B cell (primary cell): Measurements from ENCODE around the gene MRTFB. TPM values are rescaled to one million over a fixed set of nuclear protein-coding genes. Genes with fewer than 3 reads are reported as not detected.

Source experiments
- ATAC-seq: fragments of 200-7000 bp; cut with Tn5 transposase; one replicate; pipeline ENCODE4 v1.10.0; 2021; ENCODE audit warnings: low read depth, mild to moderate bottlenecking, moderate number of reproducible peaks, moderate library complexity
- CTCF ChIA-PET: fragments of 350-600 bp; sonication (Branson Sonifier 250); formaldehyde crosslinking; loops from one replicate; lab custom pipeline; 2021; ENCODE audit warnings: antibody characterized with exemption, inconsistent platforms; lab: Charles Lee
- POLR2A ChIA-PET: fragments of 350-600 bp; sonication (Branson Sonifier 250); formaldehyde crosslinking; loops from one replicate; lab custom pipeline; 2021; ENCODE audit warnings: antibody characterized with exemption; lab: Charles Lee
- DNase-seq: peaks from one replicate; pipeline ENCODE4 v3.0.0; 2013
- H2AFZ ChIP-seq: 2 replicates; pipeline ENCODE4 v1.6.1; 2012; ENCODE audit warnings: mild to moderate bottlenecking, low read depth, low read length; ENCODE audit not compliant: insufficient read depth, poor library complexity, severe bottlenecking
- H3K27ac ChIP-seq, 2 donors: 1 replicate in 1 of 2; 2 replicates in 1 of 2; pipeline ENCODE4 v1.5.1; 2012 to 2013; ENCODE audit warnings: low read length in 2 of 2, mild to moderate bottlenecking in 2 of 2, moderate library complexity in 1 of 2
- H3K27me3 ChIP-seq, 4 experiments: fragments of 200-600 bp in 1 of 4; sonication (generic) in 1 of 4; replicated peaks in 1 of 4; 1 replicate in 2 of 4; 2 replicates in 2 of 4; pipeline versions ENCODE4 v1.6.1 to v1.7.0; 2013 to 2016; ENCODE audit warnings: low read length in 3 of 4, mild to moderate bottlenecking in 2 of 4, mixed read lengths in 1 of 4, moderate library complexity in 1 of 4; ENCODE audit not compliant: insufficient read depth in 4 of 4, control insufficient read depth in 3 of 4; ENCODE audit errors: control extremely low read depth in 1 of 4
- H3K36me3 ChIP-seq, 2 experiments: replicated peaks in 1 of 2; 1 replicate in 1 of 2; 2 replicates in 1 of 2; pipeline versions ENCODE4 v1.6.1 to v1.7.1; 2013; ENCODE audit warnings: low read length in 1 of 2; ENCODE audit not compliant: insufficient read depth in 2 of 2, control insufficient read depth in 1 of 2; ENCODE audit errors: control extremely low read depth in 1 of 2, extremely low read depth in 1 of 2
- H3K4me1 ChIP-seq, 2 donors: fragments of 200-600 bp in 1 of 2; sonication (generic) in 1 of 2; 1 replicate in 1 of 2; 2 replicates in 1 of 2; pipeline versions ENCODE4 v1.5.1 to v1.6.1; 2013 to 2017; ENCODE audit warnings: low read length in 2 of 2; ENCODE audit not compliant: control insufficient read depth in 2 of 2, insufficient read depth in 2 of 2
- H3K4me2 ChIP-seq: replicated peaks from 2 replicates; pipeline ENCODE3; 2012; ENCODE audit warnings: mild to moderate bottlenecking, low read depth, low read length; ENCODE audit not compliant: poor library complexity, severe bottlenecking
- H3K4me3 ChIP-seq, 5 experiments: fragments of 200-600 bp in 1 of 5; sonication (generic) in 1 of 5; 1 replicate in 3 of 5; 2 replicates in 2 of 5; pipeline versions ENCODE4 v1.5.1 to v1.7.0; 2011 to 2016; ENCODE audit warnings: low read length in 4 of 5, mild to moderate bottlenecking in 4 of 5, low read depth in 2 of 5, control low read depth in 1 of 5, moderate library complexity in 1 of 5; ENCODE audit not compliant: insufficient read depth in 1 of 5; ENCODE audit errors: control extremely low read depth in 1 of 5, extremely low read depth in 1 of 5
- H3K79me2 ChIP-seq: fragments of 200-600 bp; sonication (generic); one replicate; pipeline ENCODE4 v1.6.0; 2016; ENCODE audit warnings: low read length; ENCODE audit not compliant: control insufficient read depth, insufficient read depth
- H3K9ac ChIP-seq: fragments of 200-600 bp; sonication (generic); 2 replicates; pipeline ENCODE4 v1.6.1; 2017; ENCODE audit warnings: mild to moderate bottlenecking, low read length, moderate library complexity
- H3K9me3 ChIP-seq, 3 donors: one replicate each; pipeline versions ENCODE4 v1.6.1 to v1.7.1; 2013; ENCODE audit warnings: low read length in 2 of 3; ENCODE audit not compliant: control insufficient read depth in 2 of 3, insufficient read depth in 1 of 3; ENCODE audit errors: control extremely low read depth in 1 of 3
- H4K20me1 ChIP-seq: 2 replicates; pipeline ENCODE4 v1.6.0; 2012; ENCODE audit warnings: mild to moderate bottlenecking, low read length; ENCODE audit not compliant: insufficient read depth, control insufficient read depth, poor library complexity, severe bottlenecking
- H3K27ac Mint-ChIP-seq: one replicate; pipeline ENCODE4 v1.8.0; 2021; ENCODE audit warnings: mixed read lengths
- H3K27me3 Mint-ChIP-seq: one replicate; pipeline ENCODE4 v1.8.0; 2021; ENCODE audit warnings: mixed read lengths
- H3K4me1 Mint-ChIP-seq: one replicate; pipeline ENCODE4 v1.8.0; 2021; ENCODE audit warnings: mixed read lengths
- H3K4me3 Mint-ChIP-seq: one replicate; pipeline ENCODE4 v1.8.0; 2021; ENCODE audit warnings: mixed read lengths
- H3K9me3 Mint-ChIP-seq: one replicate; pipeline ENCODE4 v1.8.0; 2022; ENCODE audit warnings: mixed read lengths; ENCODE audit not compliant: insufficient read depth
- CTCF ChIP-seq: fragments of 200-600 bp; IDR thresholded peaks from one replicate; pipeline ENCODE4 v1.8.0; 2022; ENCODE audit warnings: antibody characterized with exemption, mild to moderate bottlenecking
- EZH2 ChIP-seq: IDR thresholded peaks from 2 replicates; pipeline ENCODE4 v1.6.1; 2012; ENCODE audit warnings: borderline replicate concordance, low read depth, mild to moderate bottlenecking, moderate library complexity, low read length; ENCODE audit not compliant: insufficient read depth, poor library complexity, severe bottlenecking
- WGBS: methylation state at CpG from one replicate; pipeline ENCODE4 v1.1.5; 2013; ENCODE audit warnings: missing lambda C conversion rate; ENCODE audit not compliant: insufficient coverage; 5-methylcytosine and 5-hydroxymethylcytosine counted together
- intact Hi-C: fragments of 100-400 bp; cut with micrococcal nuclease; formaldehyde crosslinking; loops from one replicate; pipeline ENCODE4 v1.10.0; 2022
- polyA plus RNA-seq: library from polyadenylated mRNA; depleted of rRNA; stranded (reverse); fragments of >200 nt; gene quantifications from 2 replicates; pipeline ENCODE4 v1.2.3, GENCODE V29; 2012
- total RNA-seq, 2 donors: library from RNA; stranded (reverse); fragments of 120-200 nt in 1 of 2; gene quantifications; 1 replicate in 1 of 2; 2 replicates in 1 of 2; pipeline versions ENCODE4 v1.2.3 to v1.2.4, GENCODE V29; 2013 to 2022

MRTFB gene
- total and polyA plus RNA-seq, 2 donors (not counting 1 experiment from before 2014, with no cell fraction given), result 6.6 to 39.5 TPM

GRCh38 chr16:14072360-14072759 lies 1.2 kb downstream of the MRTFB start:
- no peaks in the 10 kb centered on the region for H3K9me3 Mint-ChIP-seq
- Histone ChIP-seq H3K36me3 (peaks cover 0 to 2% of the 10 kb centered on the region in 2 experiments), H3K4me1 (peaks cover 11 to 12% of the 10 kb centered on the region in 2 donors), H4K20me1 (no peaks in the 10 kb centered on the region), H3K4me3 (no peak overlapping the region), H3K27me3 (peaks cover 0 to 7% (median 0%) of the 10 kb centered on the region in 4 experiments), H3K9me3 (no peaks in the 10 kb centered on the region), H2AFZ (peak overlapping the region; percentile 92), H3K27ac (no peak overlapping the region), H3K4me2 (peak overlapping the region; percentile 84), H3K79me2 (peaks cover 14% of the 10 kb centered on the region), H3K9ac (peak overlapping the region; percentile 88)
- CTCF ChIA-PET, result interaction anchor here (1.6 to 1.7 kb wide), 2 partner anchors 149 to 217 kb away, joined by 3 to 6 read pairs; no protein-coding TSS in a partner anchor
- intact Hi-C loops, result no loop called here
- peaks cover 12% of the 10 kb centered on the region for H3K4me1 Mint-ChIP-seq
- TF ChIP-seq EZH2 (no peak), CTCF (no peak)
- POLR2A ChIA-PET, result no interaction called here
- peak overlapping the region; percentile 86 for H3K27ac Mint-ChIP-seq
- 97% methylated on average over 5 of the region's 6 CpGs for WGBS
- peak overlapping the region; percentile 88 for H3K4me3 Mint-ChIP-seq
- DNase-seq (no peak), ATAC-seq (no peak)
- H3K27me3 Mint-ChIP-seq, result peaks cover 7% of the 10 kb centered on the region

GRCh38 chr16:14074544-14074943 lies 3.4 kb downstream of the MRTFB start:
- Mint-ChIP-seq H3K4me3 (no peak overlapping the region), H3K4me1 (peaks cover 12% of the 10 kb centered on the region), H3K27me3 (no peaks in the 10 kb centered on the region), H3K9me3 (no peaks in the 10 kb centered on the region), H3K27ac (no peak overlapping the region)
- DNase-seq (no peak), ATAC-seq (no peak)
- Histone ChIP-seq H3K9ac (no peak overlapping the region), H3K27ac (no peak overlapping the region), H3K4me3 (no peak overlapping the region), H3K27me3 (peaks cover 0 to 6% (median 0%) of the 10 kb centered on the region in 4 experiments), H3K36me3 (peaks cover 0 to 2% of the 10 kb centered on the region in 2 experiments), H3K9me3 (no peaks in the 10 kb centered on the region), H2AFZ (no peak overlapping the region), H3K79me2 (peaks cover 17% of the 10 kb centered on the region), H4K20me1 (no peaks in the 10 kb centered on the region), H3K4me1 (peaks cover 11 to 12% of the 10 kb centered on the region in 2 donors), H3K4me2 (no peak overlapping the region)
- no peak for TF ChIP-seq CTCF
- no peak for TF ChIP-seq EZH2
- WGBS, result no CpG with 5 or more reads among the region's 1 CpG
- CTCF ChIA-PET, result no interaction called here
- intact Hi-C loops, result no loop called here
- POLR2A ChIA-PET, result no interaction called here
